Uterine smooth muscle cell (primary cell): Measurements from ENCODE around the gene IL17RC. TPM values are rescaled to one million over a fixed set of nuclear protein-coding genes. Genes with fewer than 3 reads are reported as not detected.

Experiments used
- total RNA-seq: library from RNA; depleted of rRNA; stranded (reverse); fragments of >200 nt; gene quantifications from 2 replicates; pipeline ENCODE4 v1.2.3, GENCODE V29; 2014

Gene IL17RC, protein sequence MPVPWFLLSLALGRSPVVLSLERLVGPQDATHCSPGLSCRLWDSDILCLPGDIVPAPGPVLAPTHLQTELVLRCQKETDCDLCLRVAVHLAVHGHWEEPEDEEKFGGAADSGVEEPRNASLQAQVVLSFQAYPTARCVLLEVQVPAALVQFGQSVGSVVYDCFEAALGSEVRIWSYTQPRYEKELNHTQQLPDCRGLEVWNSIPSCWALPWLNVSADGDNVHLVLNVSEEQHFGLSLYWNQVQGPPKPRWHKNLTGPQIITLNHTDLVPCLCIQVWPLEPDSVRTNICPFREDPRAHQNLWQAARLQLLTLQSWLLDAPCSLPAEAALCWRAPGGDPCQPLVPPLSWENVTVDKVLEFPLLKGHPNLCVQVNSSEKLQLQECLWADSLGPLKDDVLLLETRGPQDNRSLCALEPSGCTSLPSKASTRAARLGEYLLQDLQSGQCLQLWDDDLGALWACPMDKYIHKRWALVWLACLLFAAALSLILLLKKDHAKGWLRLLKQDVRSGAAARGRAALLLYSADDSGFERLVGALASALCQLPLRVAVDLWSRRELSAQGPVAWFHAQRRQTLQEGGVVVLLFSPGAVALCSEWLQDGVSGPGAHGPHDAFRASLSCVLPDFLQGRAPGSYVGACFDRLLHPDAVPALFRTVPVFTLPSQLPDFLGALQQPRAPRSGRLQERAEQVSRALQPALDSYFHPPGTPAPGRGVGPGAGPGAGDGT
- 43.3 and 43.7 TPM in 2 replicates for total RNA-seq

DNA sequence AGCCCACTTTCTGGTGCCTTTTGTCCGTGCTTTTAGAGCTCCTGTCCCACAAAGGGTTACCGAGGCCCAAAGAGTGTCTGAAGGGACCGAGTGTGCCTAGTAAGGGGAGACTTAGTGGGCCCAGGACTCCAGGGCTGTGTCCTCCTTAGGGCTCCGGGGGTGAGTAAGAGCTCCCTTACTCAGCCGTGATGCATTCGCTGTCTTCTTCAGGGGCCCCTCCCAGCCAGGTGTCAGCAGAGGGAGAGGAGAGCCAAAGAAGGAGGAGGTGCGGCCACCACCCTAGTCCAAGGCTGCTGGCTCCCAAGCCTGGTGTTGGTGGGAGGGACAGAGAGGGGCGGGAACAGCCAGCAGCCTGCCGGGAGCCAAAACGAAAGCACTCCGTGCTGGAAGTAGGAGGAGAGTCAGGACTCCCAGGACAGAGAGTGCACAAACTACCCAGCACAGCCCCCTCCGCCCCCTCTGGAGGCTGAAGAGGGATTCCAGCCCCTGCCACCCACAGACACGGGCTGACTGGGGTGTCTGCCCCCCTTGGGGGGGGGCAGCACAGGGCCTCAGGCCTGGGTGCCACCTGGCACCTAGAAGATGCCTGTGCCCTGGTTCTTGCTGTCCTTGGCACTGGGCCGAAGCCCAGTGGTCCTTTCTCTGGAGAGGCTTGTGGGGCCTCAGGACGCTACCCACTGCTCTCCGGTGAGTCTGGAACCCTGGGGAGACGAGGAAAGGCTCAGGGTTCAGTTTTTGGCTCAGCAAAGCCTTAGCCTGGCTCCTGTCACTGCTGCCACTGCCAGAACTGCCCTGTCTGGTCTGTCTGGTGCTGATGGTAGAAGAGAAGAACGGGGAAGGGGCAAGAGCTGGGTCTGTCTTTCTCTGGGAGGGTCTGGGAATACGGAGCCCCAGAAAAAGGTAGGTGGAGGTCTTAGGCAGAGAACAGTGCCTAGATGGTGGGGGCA, at the start of gene IL17RC:
Gene IL17RC, plus strand, starts transcription at position 365 of the 947 bp plus-strand sequence. Its CDS starts 218 bp downstream, at position 583.

DNA sequence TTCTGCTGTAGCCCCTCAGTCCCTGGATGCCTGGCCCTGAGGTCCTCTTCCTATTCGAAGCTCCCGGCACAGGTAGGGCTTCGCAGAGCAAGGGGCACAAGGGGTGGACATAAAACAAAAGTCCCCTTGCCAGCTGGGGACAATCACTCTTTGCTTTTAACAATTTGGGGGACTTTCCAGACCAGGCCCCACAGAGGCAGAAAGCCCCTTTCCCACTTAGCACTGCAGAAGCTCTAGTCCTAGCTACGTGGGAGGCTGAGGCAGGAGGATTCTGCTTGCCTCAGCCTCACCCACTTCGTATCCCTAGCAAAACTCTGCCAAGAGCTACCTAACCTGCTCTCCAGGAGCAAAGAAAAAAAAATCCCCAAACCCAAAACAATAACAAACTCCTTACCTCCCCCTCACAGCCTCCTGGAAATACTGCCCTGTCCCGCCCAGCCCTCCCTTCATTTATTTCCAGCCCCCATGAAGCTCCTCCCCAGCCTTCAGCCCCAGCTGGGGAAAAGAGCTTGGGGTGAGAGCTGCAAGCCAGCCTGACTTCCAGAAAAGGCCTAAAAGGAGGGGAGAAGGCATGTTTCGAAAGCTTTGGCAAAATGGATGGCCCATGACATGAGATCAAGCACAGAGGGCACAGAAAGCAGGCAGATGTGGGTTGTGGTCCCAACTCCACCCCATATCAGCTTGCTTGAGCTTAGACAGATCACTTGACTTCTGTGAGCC, 36.9 kb upstream of the IL17RC start, which contains the start of gene CIDEC:
Gene CIDEC, minus strand, starts transcription at position 424 of the 720 bp plus-strand sequence. CDS start 1,767 bp downstream, outside the sequence.

DNA sequence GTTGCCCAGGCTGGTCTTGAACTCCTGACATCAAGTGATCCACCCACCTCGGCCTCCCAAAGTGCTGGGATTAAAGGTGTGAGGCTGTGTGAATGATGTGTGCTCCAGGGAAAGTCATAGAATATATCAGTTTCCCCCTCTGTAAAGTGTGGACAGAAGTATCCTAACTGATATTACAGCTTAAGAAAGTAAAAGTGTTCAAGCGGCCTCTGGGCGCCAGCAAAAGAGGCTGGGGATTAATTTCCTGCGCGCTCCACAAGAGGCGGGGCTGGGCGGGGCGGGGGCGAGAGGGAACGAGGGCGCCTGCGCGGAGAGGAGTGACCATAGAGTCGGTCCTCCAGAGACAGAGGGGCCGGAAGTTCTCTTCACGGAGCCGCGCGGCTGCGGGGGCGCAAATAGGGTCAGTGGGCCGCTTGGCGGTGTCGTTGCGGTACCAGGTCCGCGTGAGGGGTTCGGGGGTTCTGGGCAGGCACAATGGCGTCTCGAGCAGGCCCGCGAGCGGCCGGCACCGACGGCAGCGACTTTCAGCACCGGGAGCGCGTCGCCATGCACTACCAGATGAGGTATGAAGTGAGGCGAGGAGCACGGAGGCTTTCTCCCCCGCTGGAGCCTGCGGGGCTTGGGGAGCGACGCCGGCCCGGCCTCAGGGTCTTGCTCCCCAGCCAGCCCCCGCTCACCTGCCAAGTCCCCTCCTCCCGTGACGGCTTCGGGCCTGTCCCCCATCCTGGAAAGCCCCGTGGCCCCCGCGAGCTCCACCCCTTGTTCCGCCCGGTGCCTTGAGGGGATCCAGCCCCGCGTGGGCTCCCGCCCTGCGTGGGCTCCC, 26.4 kb upstream of the IL17RC start, which contains the start of gene JAGN1:
Gene JAGN1, plus strand, starts transcription at position 362 of the 823 bp plus-strand sequence. Its CDS starts 113 bp downstream, at position 475.

DNA sequence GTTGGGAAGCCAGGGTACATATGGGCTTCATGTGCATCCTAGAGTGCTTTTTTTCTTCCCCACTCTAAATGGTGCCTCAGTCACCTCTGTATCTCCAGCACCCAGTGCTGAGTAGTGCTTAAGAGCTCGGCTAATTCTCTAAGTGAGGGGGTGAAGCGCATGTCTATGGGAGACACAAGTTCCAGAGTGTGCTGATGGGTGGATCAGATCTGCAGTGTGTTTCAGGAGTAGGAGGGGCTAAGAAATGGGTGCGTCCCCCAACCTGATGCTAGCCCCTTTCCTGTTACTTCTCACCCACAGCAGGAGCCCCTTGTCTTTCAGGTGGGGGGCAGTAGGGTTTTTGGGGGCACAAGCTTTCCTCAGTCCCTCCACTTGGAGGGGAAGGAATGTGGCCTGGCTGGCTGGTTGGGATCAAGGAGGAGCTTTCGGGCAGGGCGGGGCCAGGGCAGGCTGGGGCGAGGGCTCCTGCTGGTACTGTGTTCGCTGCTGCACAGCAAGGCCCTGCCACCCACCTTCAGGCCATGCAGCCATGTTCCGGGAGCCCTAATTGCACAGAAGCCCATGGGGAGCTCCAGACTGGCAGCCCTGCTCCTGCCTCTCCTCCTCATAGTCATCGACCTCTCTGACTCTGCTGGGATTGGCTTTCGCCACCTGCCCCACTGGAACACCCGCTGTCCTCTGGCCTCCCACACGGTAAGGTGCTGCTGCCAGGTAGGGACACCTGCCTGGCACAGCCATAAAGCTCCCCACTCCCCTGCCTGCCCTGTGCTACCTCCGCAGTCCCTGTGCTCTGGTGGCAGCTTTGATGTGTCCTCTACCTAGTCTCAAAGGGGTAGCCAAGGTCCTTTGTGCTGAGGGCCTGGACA, 14.3 kb upstream of the IL17RC start, which contains the start of gene IL17RE:
Gene IL17RE, plus strand, starts transcription at position 477 of the 866 bp plus-strand sequence. Its CDS starts 85 bp downstream, at position 562.

DNA sequence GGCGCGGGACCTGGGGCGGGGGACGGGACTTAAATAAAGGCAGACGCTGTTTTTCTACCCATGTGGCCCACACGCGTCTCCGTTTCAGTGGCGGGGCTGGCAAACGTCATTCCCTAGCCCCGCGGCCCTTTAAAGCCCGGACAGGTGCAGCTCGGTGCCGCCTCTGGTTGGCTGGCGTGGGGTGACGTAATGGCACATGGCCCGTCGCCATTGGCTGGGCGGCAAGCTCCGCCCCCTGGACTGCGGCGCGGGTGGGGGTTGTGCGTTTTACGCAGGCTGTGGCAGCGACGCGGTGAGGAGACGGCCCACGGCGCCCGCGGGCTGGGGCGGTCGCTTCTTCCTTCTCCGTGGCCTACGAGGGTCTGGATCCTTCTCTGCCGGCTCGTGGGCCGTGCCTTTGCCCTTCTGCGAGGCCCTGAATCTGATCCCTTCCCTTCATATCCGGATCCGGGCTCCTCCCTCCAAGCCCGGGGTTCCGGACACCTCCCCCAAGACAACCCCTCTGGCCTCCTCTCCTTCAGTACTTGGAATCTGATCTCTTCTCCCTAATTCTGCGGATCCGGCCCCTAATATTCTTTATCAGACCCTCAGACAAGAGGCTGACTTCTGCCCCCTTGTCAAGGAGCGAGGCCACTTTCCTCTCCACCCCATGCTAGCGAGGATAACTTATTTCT, 16.8 kb downstream of the IL17RC start, which contains the start of gene CRELD1:
Gene CRELD1, plus strand, starts transcription at position 274 of the 674 bp plus-strand sequence. CDS start 605 bp downstream, outside the sequence.

DNA sequence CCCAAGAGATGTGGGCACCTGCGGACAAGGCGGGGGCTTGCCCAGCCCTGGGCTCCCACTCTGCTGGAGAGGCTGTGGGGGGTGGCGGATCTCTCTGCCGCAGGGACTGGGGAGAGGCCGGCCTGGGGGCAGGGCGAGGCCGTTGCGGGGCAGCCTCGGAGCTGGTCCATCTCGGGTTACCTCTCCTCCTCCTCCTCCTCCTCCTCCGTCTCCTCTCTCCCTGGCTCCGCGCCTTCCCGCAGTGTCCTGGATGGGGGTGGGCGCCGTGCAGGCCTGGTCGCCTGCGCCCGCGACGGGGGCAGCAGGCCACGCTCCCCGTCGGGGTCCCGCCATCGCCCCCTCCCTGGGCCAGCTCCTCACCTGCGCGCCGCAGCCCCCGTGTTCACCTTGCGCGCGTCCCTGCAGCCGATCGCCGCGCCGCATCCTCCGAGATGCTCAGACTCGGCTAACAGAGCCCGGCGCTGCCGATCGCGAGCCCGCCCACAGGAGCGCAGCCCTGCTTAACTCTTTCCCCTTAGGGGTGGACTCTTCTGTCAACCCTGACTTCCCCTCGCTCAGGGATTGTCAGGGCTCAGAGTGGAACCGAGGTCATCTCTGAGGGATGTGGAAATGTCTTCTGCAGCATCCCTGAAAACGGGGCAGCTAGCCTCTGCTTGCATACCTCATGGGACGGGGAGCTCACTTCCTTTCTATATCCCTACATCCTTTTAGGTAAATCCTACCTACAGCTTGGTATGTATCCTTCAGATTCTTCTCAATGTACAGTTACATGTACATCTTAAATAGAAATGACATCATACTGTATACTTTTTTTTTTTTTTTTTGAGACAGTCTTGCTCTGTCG, 35.3 kb downstream of the IL17RC start, which contains the start of gene PRRT3:
Gene PRRT3, minus strand, starts transcription at position 447 of the 844 bp plus-strand sequence. CDS start 2,293 bp downstream, outside the sequence.

Other genes with a start within 250 kb of the IL17RC start
- not detected in 2 replicates for gene CPNE9, start 213.3 kb upstream of the IL17RC start, total RNA-seq
- 17.4 and 19.8 TPM in 2 replicates for gene BRPF1, start 185.4 kb upstream of the IL17RC start, total RNA-seq
- gene OGG1, start 167.1 kb upstream of the IL17RC start, total RNA-seq = 15.9 and 19.8 TPM in 2 replicates
- 66.6 and 86.2 TPM in 2 replicates for gene CAMK1, start 147.2 kb upstream of the IL17RC start, total RNA-seq
- 71.8 and 81.4 TPM in 2 replicates for gene TADA3, start 124.6 kb upstream of the IL17RC start, total RNA-seq
- 196 and 267 TPM in 2 replicates for gene ARPC4, start 124.0 kb upstream of the IL17RC start, total RNA-seq
- gene TTLL3, start 106.8 kb upstream of the IL17RC start, total RNA-seq = 15.2 and 28.2 TPM in 2 replicates
- 32.5 and 36.2 TPM in 2 replicates for gene RPUSD3, start 73.1 kb upstream of the IL17RC start, total RNA-seq
- gene CIDEC, start 36.8 kb upstream of the IL17RC start, total RNA-seq = 0.12 TPM in 1 of 2 replicates, not detected in the other
- 31.5 and 40.1 TPM in 2 replicates for gene JAGN1, start 26.5 kb upstream of the IL17RC start, total RNA-seq
- 0.62 and 2.0 TPM in 2 replicates for gene IL17RE, start 14.2 kb upstream of the IL17RC start, total RNA-seq
- gene CRELD1, start 16.7 kb downstream of the IL17RC start, total RNA-seq = 20.6 and 69.7 TPM in 2 replicates
- 1.3 and 2.1 TPM in 2 replicates for gene PRRT3, start 35.3 kb downstream of the IL17RC start, total RNA-seq
- gene EMC3, start 69.7 kb downstream of the IL17RC start, total RNA-seq = 46.3 and 46.7 TPM in 2 replicates
- 9.6 and 43.9 TPM in 2 replicates for gene FANCD2, start 109.3 kb downstream of the IL17RC start, total RNA-seq
- gene FANCD2OS, start 191.2 kb downstream of the IL17RC start, total RNA-seq = not detected in 2 replicates
- gene BRK1, start 198.6 kb downstream of the IL17RC start, total RNA-seq = 83.0 and 109 TPM in 2 replicates
- 34.2 and 41.0 TPM in 2 replicates for gene VHL, start 224.7 kb downstream of the IL17RC start, total RNA-seq
- 4.9 and 6.2 TPM in 2 replicates for gene IRAK2, start 247.8 kb downstream of the IL17RC start, total RNA-seq